ENCODE results near the gene SDK1.

SDK1 gene

GRCh38 chr7:4150731-4151130, 849.7 kb downstream of the SDK1 start:
- no peak for DNase-seq

DNA sequence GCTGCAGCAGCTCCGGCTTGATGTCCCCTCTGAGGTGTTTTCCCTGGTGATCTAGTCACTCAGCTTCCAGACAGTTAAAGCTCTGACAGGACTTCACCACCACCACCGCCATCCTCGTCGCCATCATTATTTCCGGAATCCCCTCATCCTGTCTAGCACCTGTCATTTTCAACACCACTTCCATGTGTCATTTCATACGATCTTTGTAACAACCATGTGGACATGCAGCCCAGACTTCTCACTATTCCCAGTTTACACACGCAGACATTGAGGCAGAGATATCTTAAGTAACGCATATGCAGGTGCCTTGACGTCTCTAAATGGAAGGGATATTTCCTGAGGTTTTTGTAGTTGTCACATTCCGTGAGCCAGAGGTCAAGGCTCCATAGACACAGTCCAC, 850.5 kb downstream of the SDK1 start:
- DNase-seq, result no peak

DNA sequence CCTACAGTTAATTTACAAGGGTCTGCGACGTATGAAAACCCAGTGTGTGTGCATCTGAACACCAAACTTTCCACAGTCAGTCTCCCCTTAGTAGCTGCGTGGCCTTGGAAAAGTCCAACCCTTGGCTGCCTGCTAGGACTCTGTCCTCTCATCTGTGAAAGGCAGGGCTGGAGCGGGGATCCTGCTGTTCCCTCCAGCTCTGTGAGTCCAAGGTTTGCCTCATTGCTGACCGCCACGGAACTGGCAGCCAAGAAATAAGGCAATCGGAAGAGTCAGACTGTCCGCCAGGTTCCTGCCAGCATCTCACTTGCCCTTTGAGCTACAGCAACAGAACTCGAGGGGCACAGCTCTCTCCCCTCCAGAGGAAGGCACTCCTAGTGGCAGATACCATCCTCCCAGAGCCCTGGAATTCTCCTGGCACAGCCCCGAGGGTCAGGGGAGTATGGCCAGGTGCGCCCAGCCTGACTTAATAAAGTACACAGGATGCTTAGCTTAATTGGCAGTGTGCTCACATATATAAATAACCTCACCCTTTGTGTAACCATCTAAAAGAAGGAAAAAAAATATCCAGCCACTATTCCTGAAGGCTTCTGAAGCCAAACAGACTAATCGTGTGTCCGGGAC, 851.0 kb downstream of the SDK1 start:
- DNase-seq, result no peak

DNA sequence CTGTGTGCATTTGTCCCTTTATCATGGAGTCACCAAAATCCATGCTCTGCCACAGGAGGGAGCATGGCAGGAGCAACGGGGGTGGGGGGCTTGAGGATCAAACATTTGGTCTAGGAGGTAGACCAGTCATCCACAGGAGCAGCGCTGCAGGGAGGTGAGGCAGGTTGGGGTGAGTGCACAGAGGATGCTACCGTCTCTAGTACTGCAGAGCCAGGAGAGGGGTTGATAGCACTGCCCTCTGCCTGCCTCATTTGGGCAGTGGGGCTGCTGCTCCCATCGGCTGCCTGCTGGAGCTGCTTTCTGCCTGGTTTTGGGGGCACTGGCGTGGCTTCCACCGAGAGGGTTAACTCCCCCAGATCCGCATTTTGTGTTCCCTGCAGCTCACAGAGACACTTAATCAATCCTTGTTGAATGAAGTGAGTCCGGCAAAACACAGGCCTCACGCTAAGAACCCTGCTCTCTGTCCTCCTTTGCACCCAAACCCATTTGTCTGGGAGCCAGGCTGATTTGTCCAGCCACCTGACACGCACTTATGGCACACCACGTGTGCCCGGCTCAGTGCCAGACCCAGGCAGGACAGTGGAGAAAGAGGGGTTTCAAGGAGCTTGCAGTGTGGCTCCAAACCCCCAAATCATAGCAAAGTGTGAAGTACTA, 854.0 kb downstream of the SDK1 start:
- DNase-seq, result no peak

DNA sequence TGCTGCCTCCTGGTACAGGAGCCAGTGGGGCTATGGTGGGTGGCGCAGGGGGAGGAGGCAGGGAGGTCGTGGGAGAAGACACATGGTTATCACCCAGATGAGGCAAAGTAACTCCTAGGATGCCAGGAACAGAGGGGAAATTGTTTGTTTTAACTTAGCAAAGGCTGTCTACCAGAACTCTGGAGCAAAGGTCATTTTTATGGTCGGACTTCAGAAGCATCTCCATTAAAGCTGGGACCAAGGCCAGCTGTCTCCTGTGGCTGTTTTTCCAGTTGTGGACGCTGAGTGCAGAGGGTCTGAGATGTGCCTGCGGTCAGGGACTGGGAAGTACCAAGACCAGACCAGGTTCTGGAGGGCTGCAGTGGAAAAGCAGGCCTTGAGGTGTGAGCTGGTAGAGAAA, 855.1 kb downstream of the SDK1 start:
- no peak for DNase-seq

- DNase-seq, result no peak
Observed at GRCh38 chr7:4157651-4158050, 856.6 kb downstream of the SDK1 start.

- DNase-seq, result no peak
Observed at GRCh38 chr7:4158441-4159153, 857.5 kb downstream of the SDK1 start.

- no peak for DNase-seq
Observed at GRCh38 chr7:4159154-4159501, 858.1 kb downstream of the SDK1 start.

DNA sequence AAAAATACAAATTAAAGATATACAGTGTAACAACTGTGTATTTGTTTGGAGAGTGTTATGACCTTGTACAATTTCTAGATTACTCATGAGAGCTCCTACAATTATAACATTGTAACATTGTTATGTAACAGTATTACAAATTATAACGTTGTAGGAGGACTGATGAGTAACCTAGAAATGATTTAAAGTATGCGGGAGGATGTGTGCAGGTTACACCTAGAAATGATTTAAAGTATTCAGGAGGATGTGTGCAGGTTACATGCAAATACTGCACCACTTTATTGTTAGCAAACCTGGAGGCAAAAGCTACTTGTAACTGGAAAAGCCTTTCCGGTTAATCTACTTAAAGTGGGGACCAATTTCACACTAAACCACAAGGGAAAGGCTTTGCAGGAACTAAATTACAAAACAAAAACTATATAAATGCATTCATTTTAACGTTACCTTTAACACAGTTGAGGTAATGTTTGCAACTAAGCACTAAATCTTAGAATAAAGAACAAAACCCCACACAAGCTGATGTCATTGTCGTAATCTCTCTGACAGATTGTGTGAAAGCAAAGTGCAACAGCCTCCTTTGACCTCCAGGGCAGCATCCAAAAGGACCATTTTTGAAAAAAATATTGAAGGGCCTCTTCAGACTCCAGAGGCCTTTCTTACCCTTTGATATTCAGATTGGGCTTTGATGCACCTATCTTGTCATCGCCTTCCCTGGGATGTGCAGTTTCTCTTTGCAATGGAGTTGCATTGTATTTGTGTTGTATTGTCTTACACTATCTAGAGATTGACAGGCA, 858.9 kb downstream of the SDK1 start:
- no peak for DNase-seq

- DNase-seq, result no peak
Observed at GRCh38 chr7:4162884-4163564, 862.0 kb downstream of the SDK1 start.

- DNase-seq, result no peak
Observed at GRCh38 chr7:4163565-4164203, 862.6 kb downstream of the SDK1 start.

GRCh38 chr7:4164556-4164955, 863.5 kb downstream of the SDK1 start:
- no peak for DNase-seq

- DNase-seq, result no peak
Observed at GRCh38 chr7:4166340-4166739, 865.3 kb downstream of the SDK1 start.

- DNase-seq, result no peak
Observed at GRCh38 chr7:4166807-4167206, 865.8 kb downstream of the SDK1 start.

GRCh38 chr7:4167385-4167910, 866.4 kb downstream of the SDK1 start:
- DNase-seq, result no peak

DNA sequence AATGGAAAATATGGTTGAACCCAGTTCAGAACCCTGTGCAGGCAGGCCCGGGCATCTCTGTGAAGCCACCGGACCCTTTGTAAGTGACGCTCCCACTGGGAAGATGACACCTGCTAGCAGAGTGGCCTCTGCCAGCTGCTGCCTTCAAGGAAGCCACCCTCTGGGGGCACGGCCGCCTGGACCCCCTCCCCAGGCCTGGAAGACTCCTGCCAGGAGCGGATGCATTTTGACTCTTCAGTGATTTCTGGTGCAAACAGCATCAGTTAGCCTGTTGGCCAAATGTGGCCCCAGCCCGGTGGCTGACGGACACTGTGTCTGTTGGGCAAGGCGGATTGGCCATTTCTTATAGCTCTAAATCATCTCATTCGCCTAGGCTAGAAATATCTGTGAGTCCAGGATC, 867.0 kb downstream of the SDK1 start:
- no peak for DNase-seq

DNA sequence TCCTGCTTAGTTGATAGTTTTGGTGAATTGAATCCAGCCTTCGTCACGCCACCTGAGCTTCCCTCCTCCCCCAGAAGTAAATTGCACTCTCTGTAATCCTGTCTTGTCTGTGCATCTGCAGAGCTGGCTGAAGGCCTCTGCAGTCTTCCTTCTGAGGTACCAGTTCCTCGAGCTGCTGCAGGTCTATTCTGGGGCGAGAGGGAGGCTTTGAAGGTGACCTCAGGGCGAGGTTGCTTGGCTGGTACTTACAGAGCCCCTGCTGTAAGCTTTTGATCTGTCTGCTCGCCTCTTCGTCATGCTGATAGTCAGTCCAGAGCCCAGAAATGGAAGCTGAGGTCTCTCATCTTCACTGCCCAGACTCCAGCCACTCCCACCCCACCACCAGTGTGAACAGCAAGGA, 867.5 kb downstream of the SDK1 start:
- no peak for DNase-seq

- DNase-seq, result no peak
Observed at GRCh38 chr7:4169455-4169854, 868.4 kb downstream of the SDK1 start.

- DNase-seq, result no peak
Observed at GRCh38 chr7:4170997-4171786, 870.1 kb downstream of the SDK1 start.

DNA sequence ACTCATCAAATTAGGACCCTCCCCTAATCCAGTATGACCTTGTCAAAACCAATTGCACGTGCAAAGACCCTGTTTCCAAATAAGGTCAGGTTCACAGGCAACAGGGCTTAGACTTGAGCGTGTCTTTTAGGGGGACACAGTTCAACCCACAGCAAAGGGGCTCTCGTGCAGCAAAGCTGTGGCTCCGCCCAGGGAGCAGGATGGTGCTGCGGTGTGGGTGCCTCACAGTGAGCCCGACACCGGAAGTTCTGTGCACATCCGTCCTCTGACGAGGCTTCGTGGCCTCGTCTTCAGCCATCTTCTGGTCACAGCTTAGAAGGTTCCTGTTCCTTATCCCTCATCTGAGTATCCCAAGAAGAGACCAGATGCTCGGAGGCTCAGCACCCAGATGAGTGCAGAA, 871.8 kb downstream of the SDK1 start:
- no peak for DNase-seq

DNA sequence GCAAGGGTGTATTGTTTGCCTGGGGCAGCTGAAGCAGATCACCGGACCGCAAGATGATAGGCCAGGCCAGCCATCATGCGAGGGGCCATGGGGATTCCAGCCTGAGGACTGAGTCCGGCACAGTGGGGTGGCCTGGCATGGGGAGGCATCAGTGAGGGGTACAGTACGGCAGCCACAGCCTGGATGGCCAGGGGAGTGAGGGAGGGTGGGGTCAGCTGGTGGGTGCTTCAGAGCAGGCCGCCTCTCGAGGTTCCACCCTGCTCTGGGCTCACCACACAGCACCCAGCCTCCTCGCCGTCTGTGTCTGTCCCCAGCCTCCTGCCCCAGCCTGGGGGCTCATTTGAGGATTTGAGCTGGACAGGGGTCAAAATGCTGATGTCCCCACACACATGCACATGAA, 872.6 kb downstream of the SDK1 start:
- no peak for DNase-seq

DNA sequence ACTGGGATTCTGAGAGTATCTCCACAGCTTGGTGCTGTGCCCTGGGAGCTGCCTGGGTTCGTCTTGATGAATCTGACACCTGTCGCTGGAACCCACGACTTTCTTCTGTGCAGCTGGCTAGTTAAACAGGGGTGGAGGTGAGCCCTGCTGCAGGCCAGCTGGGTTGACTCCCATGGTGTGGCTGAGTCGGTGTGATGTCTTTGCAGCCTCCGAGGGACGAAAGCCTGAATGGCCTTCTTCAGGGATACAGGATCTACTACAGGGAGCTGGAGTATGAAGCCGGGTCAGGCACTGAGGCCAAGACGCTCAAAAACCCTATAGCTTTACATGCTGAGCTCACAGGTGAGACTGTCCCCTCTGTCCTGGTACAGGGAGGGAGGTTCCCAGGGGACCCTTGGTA, 873.0 kb downstream of the SDK1 start:
- no peak for DNase-seq

Measured in HCEC 1CT (cell line).